Epithelial cell of esophagus (primary cell): ENCODE data around the gene INTS7.
A peak's percentile ranks its signal among the peaks of the same experiment; 100 is the strongest.

Experiments used
- DNase-seq: peaks from one replicate; pipeline ENCODE4 v3.0.0; 2010; ENCODE audit warnings: low read depth
- H3K4me3 ChIP-seq: 2 replicates; pipeline ENCODE4 v1.5.1; 2011; ENCODE audit warnings: mild to moderate bottlenecking, low read length, control low read depth
- TF ChIP-seq, protein P1 (sequence below): IDR thresholded peaks from 2 replicates; pipeline ENCODE4 v1.5.1; 2011; ENCODE audit warnings: low read depth, mild to moderate bottlenecking, low read length, control low read depth, inconsistent platforms; ENCODE audit not compliant: insufficient read depth; ENCODE audit errors: missing control alignments

INTS7 gene

DNA sequence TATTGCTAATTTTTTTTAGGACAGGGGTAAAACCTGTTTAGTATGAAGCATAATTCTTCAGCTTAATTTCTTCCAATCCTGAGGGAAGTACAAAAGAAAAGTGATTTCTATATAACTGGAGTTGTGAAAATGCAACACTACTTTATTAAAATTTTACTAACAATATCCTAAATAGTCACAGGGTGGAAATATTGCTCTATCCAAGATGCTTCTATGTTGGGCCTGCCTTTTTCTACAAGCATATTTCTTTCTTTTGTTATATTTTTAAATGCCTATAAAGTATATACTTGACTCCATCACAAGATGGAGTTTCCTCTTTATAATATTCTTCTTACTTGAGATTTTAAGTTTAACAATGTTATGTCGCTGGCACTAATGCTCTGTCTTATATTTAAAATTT is 38.1 kb upstream of the INTS7 start:
- H3K4me3 ChIP-seq = no peak overlapping the region
- no peak for DNase-seq
- TF ChIP-seq, protein P1, sequence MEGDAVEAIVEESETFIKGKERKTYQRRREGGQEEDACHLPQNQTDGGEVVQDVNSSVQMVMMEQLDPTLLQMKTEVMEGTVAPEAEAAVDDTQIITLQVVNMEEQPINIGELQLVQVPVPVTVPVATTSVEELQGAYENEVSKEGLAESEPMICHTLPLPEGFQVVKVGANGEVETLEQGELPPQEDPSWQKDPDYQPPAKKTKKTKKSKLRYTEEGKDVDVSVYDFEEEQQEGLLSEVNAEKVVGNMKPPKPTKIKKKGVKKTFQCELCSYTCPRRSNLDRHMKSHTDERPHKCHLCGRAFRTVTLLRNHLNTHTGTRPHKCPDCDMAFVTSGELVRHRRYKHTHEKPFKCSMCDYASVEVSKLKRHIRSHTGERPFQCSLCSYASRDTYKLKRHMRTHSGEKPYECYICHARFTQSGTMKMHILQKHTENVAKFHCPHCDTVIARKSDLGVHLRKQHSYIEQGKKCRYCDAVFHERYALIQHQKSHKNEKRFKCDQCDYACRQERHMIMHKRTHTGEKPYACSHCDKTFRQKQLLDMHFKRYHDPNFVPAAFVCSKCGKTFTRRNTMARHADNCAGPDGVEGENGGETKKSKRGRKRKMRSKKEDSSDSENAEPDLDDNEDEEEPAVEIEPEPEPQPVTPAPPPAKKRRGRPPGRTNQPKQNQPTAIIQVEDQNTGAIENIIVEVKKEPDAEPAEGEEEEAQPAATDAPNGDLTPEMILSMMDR = no peak

DNA sequence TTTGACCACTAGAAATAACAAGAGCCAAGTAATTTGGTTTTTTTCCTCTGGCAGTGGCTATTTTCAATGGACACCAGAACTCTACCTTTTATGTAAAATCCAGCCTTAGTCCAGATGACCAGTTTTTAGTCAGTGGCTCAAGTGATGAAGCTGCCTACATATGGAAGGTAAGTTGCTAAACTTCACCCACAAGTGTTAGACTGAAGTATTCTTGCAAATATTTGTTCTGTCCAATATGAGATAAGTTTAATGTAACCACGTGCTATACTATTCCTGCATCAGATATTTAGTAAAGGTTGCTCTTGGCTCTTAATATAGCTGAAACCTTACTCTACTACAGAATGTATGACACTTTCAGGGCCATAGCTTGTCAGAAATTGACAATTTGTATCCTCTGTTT is 36.7 kb upstream of the INTS7 start:
- H3K4me3 ChIP-seq = no peak overlapping the region
- TF ChIP-seq, protein P1 = no peak
- no peak for DNase-seq

DNA sequence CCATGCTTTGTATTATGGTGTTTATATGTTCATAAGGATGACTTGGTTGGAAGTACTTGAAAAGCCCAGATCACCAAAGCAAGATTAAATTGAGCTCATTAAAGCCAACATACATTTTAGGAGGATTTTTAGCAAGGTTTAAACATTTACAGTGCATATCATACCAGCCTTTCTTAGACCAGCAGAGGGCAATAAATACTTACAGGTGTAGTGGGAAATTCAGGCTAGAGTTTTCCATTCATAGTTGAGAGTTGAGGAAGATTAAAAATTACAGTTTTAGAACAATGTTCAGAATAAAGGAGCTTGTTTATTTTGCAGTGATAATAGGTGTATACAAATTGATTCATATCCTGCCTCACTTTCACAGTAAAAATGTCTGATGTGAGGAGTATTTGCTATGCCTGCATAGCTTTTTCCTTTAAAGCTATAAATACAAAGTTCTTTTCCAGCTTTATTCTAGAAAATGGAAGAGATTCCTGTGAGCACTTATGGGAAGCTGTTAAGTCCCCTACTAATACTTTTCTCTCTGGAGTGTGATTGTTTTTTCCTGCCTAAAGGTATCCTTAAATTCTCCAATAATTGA is 35.5 kb upstream of the INTS7 start:
- TF ChIP-seq, protein P1 = peak; percentile 71
- peak; percentile 66 for DNase-seq
- no peak overlapping the region for H3K4me3 ChIP-seq

DNA sequence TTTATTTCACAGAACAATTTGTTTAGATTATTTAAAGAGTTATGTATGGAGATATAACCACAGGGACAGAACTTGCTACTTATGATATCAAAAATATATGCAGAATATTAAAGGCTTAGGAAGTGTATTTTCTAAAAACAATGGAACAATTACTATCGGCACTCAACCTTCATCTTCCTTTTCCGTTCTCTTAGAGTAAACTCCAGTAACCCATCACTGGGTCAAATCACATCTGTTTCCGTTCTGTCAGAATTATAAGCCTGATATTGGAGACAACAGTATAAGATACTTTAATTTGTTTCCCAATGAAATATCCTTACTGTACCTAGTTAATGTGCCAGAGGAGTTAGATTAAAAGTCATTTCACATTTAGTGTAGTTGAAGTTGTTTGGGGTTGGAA is 32.4 kb upstream of the INTS7 start:
- TF ChIP-seq, protein P1 = no peak
- H3K4me3 ChIP-seq = no peak overlapping the region
- DNase-seq = no peak

DNA sequence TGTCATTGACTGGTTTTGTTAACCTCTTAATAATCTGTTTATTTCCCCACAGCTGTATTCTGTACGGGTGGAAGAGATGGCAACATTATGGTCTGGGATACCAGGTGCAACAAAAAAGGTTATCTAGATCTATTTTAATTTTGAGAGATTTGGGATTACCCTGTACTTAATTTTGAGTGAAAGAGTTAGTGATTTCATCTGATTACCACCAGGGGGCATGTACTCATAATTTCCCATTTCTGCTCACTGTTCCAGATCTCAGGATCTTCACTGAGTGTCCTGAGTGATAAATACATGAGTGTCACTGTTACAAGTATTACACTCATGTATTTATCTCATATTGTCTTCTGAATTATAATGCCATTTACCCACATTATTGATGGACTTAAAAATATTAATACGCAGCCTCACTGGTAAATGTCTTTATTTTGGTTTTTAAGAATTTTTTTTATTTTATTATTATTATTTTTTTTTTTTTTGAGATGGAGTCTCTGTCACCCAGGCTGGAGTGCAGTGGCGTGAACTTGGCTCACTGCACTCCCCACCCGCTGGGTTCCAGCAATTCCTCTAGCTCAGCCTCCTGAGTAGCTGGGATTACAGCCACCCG is 27.6 kb upstream of the INTS7 start:
- H3K4me3 ChIP-seq = no peak overlapping the region
- DNase-seq = peak; percentile 61
- TF ChIP-seq, protein P1 = peak; percentile 67

DNA sequence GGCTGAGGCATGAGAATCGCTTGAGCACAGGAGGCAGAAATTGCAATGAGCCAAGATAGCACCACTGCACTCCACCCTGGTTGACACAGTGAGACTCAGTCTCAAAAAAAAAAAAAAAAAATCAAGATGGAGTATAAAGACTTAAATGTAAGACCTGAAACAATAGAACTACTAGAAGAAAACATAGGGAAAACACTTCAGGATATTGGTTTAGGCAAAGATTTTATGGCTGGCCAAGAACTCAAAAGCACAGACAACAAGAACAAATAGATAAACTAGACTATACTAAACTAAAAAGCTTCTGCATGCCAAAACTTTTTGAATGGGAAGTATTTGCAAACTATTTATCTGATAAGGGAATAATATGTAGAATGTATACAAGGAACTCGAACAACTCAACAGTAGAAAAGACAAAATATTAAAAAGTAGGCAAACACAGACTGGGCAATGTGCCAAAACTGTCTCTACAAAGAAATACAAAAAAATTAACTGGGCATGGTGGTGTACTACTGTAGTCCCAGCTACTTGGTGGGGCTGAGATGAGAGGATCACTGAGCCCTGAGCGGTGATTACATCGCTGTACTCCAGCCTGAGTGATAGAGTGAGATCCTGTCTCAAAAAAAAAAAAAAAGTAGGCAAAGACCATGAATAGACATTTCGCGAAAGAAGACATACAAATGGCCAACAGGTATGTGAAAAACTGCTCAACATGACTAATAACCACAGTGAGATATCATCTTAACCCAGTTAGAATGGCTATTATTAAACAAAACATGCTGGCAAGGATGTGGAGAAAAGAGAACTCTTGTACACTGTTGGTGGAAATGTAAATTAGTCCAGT is 25.5 kb upstream of the INTS7 start:
- TF ChIP-seq, protein P1 = no peak
- DNase-seq = peak; percentile 28
- no peak overlapping the region for H3K4me3 ChIP-seq
